LoVo (cell line): Measurements from ENCODE around the gene UBE2D3.

Experiments used
- DNase-seq: peaks from one replicate; pipeline ENCODE4 v3.0.0-alpha.2; 2016; ENCODE audit warnings: low spot score

Gene UBE2D3

DNA sequence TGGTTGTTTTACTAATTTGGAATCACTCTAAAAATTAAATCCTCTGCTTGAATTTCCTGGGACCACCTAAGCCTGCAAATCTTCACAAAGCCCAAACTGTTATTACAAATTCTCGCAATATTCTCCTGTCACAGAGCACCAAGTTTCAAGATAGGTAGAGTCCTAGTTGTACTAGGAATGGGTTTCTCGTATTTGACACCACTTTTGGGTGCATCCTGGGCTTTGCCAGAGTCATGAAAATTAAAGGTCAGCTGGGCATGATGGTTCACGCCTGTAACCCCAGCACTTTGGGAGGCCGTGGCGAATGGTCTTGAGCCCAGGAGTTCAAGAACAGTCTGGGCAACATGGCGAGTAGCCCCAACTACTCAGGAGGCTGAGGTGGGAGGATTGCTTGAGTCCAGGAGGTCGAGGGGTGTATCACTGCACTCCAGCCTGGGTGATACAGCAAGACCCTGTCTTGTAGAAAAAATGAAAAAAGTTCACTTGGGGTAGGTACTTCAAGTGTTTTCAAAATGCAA, 36.0 kb downstream of the UBE2D3 start:
- no peak for DNase-seq

DNA sequence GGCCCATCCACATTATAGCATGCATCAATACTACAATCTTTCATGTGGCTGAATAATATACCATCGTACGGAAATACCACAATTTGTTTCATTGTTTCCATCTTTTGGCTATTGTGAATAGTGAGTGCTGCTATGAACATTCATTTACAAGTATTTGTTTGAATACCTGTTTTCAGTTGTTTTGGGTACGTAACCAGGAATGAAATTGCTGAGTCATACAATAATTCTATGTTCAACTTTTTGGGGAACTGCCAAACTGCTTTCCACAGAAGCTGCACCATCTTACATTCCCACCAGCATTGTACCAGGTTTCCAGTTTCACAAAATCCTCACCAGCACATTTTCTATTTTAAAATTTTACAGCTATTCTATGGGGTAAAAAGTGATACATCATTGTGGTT, 38.0 kb downstream of the UBE2D3 start:
- no peak for DNase-seq

- no peak for DNase-seq
These were observed 39.4 kb downstream of the UBE2D3 start for GRCh38 chr4:102787944-102788343.

DNA sequence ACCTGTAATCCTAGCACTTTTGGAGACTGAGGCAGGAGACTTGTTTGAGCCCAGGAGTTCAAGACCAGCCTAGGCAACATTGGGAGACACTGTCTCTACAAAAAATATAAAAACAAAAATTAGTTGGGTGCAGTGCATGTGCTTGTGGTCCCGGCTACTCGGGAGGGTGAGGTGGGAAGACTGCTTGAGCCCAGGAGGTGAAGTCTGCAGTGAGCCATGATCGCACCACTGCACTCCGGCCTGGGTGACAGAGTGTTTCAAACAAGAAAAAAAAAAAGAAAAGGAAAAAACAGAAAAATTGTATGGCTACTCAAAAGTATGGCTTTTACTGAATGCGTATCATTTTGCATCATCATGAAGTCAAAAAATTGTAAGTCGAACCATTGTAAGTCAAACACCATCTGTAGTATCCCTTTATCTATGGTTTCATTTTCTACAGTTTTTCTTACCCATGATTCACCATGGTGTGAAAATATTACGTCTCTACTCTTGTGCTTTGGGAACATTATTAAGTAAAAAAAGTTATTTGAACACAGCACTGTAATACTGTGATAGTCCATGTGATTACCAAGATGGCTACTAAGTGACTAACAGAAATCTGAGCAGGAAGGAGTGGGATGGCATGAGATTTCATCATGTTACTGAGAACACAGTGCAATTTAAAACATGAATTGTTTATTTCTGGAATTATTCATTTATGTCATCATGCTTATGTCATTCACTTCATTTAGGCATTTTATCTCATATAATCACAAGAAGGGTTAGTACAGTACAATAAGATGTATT, 40.1 kb downstream of the UBE2D3 start:
- no peak for DNase-seq

GRCh38 chr4:102786279-102786678, 41.1 kb downstream of the UBE2D3 start:
- no peak for DNase-seq

DNA sequence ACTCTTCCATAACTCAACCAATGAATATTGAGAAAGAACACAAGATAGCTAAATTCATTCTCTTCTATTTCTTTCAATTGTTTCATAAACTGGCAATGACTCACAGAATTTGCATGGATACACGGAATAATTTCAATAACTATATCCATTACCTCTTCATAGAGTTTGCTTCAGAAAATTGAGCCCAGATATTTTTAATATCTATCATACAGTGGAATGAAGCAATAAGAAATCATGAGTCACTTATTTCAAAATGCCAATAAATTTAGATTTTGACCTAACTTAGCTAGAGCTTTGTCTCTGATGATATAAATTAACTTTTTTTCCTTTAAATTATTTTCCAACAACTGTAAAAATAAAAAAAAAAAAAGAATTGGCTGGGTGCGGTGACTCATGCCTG, 44.3 kb downstream of the UBE2D3 start:
- no peak for DNase-seq

DNA sequence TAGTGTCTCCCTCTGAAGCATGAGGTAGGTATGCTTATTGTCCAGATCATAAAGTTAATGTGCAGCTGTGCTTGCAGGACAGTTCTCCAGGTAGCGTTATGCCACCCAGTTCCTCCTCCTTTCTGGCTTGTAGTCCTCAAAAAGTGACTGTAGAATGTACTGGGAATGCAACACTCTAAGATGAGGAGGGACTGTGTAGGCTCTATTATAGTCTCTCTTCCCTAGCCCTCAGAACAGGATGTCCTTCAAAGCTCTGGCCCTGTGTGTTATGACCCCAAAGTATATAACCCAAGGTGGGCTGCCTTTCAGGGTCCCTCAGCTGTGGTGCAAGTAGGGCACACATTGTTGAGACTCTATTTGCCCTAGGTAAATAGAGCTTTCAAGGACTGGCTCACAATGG, 45.8 kb downstream of the UBE2D3 start:
- DNase-seq, result no peak

DNA sequence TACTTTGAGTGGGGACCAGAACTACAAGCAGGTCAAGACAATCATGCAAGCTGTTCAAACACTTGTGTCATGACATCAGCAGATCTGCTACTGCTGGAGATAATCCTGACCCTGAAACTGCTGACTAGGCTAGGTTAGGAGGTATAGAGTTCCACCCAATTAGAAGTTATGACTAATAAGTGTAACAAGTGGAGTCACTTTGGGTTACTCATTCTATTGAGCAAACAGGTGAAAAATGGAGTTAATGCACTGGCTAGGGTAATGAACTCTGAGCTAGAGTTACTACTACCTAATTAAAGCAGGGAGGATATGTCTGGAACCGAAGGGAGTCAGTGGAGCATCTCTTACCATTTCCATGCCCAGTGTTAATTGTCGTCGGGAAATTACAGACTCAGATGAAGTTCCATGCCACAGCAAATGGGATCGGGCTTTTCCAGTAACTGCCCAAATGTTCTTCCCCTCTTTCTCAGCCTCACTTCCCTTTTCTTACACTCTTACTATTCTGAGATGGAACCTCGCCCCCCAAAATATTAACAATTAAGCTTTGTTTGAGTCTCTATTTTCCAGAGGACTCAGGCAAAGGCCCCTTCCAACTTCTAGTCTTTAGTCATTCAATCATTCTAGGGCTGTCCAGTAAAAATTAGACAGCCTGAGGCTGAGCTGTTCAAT, 46.7 kb downstream of the UBE2D3 start:
- DNase-seq, result peak; percentile 24

DNA sequence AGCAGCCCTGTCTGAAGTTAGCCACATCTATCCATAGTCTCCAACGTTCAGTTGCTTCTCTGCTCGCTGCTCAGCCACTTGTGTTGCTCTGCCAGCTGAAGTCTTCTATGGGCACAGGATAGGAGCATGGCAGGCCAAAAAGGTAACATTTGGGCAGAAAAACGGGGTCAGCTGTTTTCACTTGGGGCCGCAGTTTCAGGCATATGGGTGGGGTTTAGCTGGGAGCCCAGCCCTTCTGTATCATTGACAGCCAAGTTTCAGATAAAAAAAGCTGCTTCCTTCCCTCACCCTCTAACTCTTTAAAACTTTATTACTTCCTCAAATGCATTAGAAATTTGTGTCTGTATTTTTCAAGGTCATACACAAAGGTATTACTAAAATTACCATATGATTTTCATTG, 48.1 kb downstream of the UBE2D3 start:
- no peak for DNase-seq

DNA sequence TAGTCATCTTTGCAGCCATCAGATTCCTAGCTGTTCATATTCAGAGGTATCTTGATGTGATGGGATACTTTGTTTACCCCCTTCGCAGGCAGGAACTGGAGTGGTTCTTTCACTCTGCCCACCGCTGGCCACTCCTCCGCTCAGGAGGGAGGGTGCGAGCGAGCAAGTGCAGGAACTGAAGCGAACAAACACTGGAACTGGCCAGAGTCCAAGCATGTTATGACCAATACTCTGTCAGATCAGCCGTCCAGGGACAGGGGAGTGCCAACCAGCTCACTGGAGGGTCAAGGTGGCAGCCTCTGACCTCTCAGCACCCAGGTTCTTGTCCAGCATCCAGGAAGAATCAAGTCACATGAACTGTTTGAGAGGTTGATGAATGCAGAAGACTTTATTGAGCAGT, 48.6 kb downstream of the UBE2D3 start:
- peak; percentile 30 for DNase-seq

DNA sequence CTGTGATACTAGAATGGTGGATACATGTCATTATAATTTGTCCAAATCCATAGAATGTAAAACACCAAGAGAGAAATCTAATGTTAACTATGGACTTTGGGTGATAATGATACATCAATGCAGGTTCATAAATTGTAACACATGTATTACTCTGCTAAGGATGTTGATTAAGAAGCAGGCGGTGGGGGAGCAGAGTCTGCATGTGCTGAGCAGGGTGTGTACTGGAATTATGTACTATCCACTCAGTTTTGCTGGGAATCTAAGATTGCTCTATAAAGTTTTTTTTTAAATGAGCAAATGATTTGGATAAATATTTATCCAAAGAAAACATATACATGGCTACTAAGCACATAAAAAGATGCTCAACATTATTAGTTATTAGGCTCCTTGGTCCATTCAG, 51.5 kb downstream of the UBE2D3 start:
- DNase-seq, result no peak

DNA sequence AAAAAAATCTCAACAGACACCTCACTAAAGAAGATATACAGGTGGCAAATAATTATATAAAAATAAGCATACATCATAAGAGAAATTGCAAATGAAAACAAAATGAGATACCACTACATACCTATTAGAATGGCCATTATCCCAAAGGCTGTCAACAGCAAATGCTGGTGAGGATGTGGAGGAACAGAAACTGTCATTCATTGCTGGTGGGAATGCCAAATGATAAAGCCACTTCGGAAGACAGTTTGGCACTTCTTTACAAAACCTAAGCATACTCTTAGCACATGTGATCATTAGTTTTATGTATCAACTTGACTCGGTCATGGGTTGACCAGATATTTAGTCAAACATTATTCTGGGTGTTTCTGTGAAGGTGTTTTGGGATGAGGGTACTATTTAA, 53.1 kb downstream of the UBE2D3 start:
- DNase-seq, result no peak

GRCh38 chr4:102772738-102773340, 54.5 kb downstream of the UBE2D3 start:
- no peak for DNase-seq

GRCh38 chr4:102764901-102765300, 62.5 kb downstream of the UBE2D3 start:
- no peak for DNase-seq

- no peak for DNase-seq
These were observed 65.4 kb downstream of the UBE2D3 start for GRCh38 chr4:102761906-102762305.

DNA sequence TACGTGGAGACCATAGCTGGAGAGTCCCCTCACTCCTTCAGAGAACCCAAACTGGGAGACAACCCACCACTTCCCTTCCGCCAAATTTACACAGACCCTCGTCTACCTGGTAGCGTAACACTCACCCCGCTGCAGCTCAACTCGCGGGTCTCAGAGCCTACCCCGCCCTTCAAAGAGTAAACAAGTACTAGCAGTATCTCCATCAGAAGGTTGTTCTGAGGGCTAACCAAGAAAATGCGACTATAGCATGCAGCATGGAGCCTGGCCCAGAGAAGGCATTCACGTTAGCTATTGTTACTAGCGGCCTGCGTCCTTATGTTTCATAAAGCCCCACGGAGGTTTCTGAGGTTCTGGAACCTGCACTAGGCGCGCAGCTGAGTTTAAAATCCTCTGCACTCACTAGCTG, 66.1 kb downstream of the UBE2D3 start:
- no peak for DNase-seq

- peak; percentile 84 for DNase-seq
These were observed 66.6 kb downstream of the UBE2D3 start, which contains the start of gene MANBA for GRCh38 chr4:102760645-102761295. Gene MANBA (minus strand): TSS chr4:102760968. CDS start chr4:102760894, 74 bp downstream.

- DNase-seq, result no peak
These were observed 67.3 kb downstream of the UBE2D3 start for GRCh38 chr4:102759831-102760644.

GRCh38 chr4:102758241-102759160, 68.8 kb downstream of the UBE2D3 start:
- no peak for DNase-seq

- DNase-seq, result no peak
These were observed 69.7 kb downstream of the UBE2D3 start for GRCh38 chr4:102757681-102758080.
